ENCODE data around the gene AGPAT4. TPM values are rescaled to one million over a fixed set of nuclear protein-coding genes. Genes with fewer than 3 reads are reported as not detected.

Gene AGPAT4
- total RNA-seq, 4 donors from 2014 or later = 0.53 to 11.6 (median 3.3) TPM

DNA sequence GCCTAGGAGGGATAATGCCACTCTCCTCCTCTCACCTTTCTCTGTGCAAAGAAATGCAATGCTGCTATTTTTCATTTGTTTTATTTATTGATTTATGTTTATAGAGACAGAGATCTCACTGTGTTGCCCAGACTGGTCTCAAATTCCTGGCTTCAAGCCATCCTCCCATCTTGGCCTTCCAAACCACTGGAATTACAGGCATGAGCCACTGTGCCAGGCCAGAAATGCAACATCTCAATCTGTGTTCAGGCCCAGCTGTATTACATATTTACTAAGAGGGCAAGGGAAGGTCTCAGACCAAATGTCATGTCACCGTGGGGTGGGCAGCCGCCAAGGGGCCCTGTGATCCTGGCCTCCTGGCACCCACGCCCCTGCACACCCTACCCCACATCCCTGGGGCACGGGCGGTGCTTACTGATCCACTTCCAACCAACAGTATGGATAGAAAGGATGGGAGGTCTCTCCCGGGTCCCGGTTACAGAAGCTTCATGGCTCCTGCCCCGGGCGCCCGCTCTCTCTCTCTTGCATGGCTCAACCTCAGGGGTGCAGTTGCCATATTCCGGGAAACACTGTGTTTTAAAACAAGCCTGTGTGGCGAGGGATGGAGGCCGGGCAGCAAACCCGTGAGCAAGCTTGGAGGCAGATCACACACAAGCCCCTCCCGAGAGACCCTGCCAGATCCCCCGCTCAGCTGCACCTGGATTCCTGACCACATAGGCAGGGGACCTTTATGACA lies 111.8 kb downstream of the AGPAT4 start:
- no peak for DNase-seq
- no peaks in the 10 kb centered on the region for H3K9me3 ChIP-seq
- H3K27ac ChIP-seq = no peak overlapping the region

DNA sequence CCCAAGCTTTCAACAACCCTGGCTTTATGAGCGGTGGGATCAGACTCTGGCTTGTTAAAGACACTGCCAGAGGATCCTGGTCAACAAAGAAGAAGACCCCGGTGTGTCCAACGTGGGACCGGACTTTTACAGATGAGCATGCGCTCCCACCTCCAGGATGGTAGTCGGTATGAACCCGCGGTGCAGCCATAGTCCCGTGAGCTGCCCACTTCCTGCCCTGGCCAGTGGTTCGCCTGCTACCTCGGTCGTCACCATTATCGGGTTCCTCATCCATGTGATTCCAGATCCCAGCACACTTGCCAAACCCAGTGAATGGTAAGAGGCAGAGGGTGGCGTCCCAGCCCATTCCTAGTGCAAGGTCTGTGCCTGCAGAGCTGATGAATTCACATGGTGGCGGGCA lies 112.7 kb downstream of the AGPAT4 start:
- Histone ChIP-seq H3K27me3 (no peaks in the 10 kb centered on the region), H3K27ac (no peak overlapping the region), H3K36me3 (no peaks in the 10 kb centered on the region), H3K9me3 (no peaks in the 10 kb centered on the region), H3K4me3 (no peak overlapping the region), H3K4me1 (no peaks in the 10 kb centered on the region)
- no peak for DNase-seq
- TF ChIP-seq, protein P1, sequence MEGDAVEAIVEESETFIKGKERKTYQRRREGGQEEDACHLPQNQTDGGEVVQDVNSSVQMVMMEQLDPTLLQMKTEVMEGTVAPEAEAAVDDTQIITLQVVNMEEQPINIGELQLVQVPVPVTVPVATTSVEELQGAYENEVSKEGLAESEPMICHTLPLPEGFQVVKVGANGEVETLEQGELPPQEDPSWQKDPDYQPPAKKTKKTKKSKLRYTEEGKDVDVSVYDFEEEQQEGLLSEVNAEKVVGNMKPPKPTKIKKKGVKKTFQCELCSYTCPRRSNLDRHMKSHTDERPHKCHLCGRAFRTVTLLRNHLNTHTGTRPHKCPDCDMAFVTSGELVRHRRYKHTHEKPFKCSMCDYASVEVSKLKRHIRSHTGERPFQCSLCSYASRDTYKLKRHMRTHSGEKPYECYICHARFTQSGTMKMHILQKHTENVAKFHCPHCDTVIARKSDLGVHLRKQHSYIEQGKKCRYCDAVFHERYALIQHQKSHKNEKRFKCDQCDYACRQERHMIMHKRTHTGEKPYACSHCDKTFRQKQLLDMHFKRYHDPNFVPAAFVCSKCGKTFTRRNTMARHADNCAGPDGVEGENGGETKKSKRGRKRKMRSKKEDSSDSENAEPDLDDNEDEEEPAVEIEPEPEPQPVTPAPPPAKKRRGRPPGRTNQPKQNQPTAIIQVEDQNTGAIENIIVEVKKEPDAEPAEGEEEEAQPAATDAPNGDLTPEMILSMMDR (IDR thresholded peaks at IDR 0.05) = no peak
- no peak for TF ChIP-seq POLR2A (IDR thresholded peaks at IDR 0.05)

More for the DNA sequence above, 111.8 kb downstream of the AGPAT4 start:
- no peak overlapping the region for H3K4me3 ChIP-seq
- H3K36me3 ChIP-seq = no peaks in the 10 kb centered on the region
- TF ChIP-seq, protein P1 (IDR thresholded peaks at IDR 0.05) = no peak
- TF ChIP-seq POLR2A (IDR thresholded peaks at IDR 0.05) = no peak
- no peaks in the 10 kb centered on the region for H3K27me3 ChIP-seq
- no peaks in the 10 kb centered on the region for H3K4me1 ChIP-seq

DNA sequence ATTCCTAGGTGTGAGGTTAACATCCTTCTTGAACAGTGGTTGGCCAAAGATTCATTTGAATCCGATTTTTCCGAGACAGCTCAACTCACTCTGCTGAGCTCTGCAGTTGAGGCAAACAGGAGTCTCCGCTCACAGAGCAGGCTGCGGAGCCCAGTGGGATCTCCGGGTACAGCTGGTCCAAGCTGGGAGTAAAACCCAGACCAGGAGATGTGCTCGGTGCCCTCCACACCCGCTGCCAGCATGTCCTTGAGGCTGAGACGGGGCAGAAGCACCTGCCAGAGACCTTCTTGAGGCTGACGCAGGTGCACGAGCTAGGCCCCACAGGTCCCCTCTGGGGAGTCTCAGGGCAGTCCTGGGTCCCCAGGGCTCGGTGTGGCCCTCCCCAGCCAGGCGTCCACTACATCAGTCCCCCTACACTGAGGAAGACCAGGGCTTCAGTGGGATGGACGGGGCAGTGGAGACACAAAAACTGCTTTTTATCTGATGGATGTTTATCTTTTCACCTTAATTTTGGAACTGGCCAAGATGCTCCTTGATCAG lies 119.0 kb downstream of the AGPAT4 start:
- no peaks in the 10 kb centered on the region for H3K27me3 ChIP-seq
- H3K36me3 ChIP-seq = no peaks in the 10 kb centered on the region
- H3K27ac ChIP-seq = no peak overlapping the region
- H3K4me1 ChIP-seq = no peaks in the 10 kb centered on the region
- no peaks in the 10 kb centered on the region for H3K9me3 ChIP-seq
- no peak overlapping the region for H3K4me3 ChIP-seq
- DNase-seq = no peak
- no peak for TF ChIP-seq POLR2A (IDR thresholded peaks at IDR 0.05)

DNA sequence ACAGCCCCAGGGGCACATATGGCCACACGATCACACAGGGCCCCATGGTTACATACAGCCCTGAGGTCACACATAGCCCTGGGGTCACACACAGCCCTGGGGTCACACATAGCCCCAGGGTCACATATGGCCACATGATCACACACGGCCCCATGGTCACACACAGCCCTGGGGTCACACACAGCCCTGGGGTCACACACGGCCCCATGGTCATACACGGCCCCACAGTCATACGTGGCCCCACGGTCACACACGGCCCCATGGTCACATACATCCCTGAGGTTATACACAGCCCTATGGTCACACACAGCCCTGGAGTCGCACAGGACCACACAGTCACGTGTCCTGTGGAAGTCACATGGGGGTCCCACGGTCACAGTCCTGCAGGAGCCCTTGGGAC lies 120.1 kb downstream of the AGPAT4 start:
- H3K4me1 ChIP-seq = no peaks in the 10 kb centered on the region
- DNase-seq = no peak
- TF ChIP-seq POLR2A (IDR thresholded peaks at IDR 0.05) = no peak
- TF ChIP-seq, protein P1 (IDR thresholded peaks at IDR 0.05) = no peak
- peaks cover 0 to 1% (median 0%) of the 10 kb centered on the region in 3 donors for H3K36me3 ChIP-seq
- H3K27me3 ChIP-seq = no peaks in the 10 kb centered on the region
- no peak overlapping the region for H3K4me3 ChIP-seq
- H3K27ac ChIP-seq = no peak overlapping the region
- no peaks in the 10 kb centered on the region for H3K9me3 ChIP-seq

DNA sequence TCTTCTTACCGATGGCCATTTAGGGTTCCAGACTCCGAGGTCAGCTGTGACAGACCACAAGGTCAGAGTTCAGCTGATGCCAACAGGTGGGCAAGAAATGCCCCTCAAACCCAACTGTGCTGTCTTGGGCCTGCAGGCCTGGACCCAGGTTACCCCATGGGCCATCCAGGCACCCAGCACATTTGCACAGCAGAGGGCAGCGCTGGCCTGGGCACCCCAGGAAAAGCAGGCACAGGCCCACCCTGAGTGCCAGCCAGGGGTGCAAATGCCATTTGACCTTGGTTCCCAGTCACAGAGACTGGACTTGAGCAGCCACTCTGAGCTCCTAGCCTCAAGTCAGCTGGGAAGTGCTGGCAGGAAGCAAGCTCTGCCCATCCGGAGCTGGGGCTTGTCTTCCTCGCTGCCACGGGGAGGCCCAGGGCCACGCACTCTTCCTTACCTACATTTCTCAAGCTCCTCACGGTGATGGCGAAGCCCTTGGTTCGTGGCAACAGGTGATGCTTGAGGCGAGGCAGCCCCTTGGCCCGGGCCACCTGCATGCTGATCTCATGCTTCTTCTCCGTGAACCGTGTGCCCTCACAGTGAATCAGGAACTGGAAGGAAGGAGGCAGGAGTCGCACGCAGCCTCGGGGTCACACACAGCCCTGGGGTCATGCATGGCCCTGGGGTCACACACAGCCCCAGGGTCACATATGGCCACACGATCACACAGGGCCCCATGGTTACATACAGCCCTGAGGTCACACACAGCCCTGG lies 120.8 kb downstream of the AGPAT4 start:
- no peak overlapping the region for H3K27ac ChIP-seq
- H3K27me3 ChIP-seq = no peaks in the 10 kb centered on the region
- no peak overlapping the region for H3K4me3 ChIP-seq
- TF ChIP-seq POLR2A (IDR thresholded peaks at IDR 0.05) = no peak
- TF ChIP-seq, protein P1 (IDR thresholded peaks at IDR 0.05) = peak in 3 of 6 experiments; percentile 17 to 30 (median 25)
- peaks cover 0 to 8% (median 0%) of the 10 kb centered on the region in 3 donors for H3K36me3 ChIP-seq
- DNase-seq = no peak
- H3K9me3 ChIP-seq = no peaks in the 10 kb centered on the region
- no peaks in the 10 kb centered on the region for H3K4me1 ChIP-seq

DNA sequence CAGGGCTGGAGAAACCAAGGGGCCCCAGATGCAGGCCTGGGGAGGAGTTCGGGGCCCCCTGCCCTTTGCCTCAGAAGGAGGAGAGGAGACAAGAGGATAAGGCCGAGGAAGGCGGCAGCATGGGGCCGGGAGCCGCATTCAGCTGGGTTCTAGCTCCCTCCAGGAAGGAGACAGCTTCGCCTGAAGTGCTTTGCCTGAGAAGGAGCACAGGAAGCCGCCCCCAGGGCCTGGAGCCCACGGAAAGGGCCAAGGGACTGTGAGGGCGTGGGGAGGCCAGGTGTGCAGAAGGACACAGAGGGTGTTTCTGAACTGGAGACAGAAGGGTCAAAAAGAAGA lies 121.4 kb downstream of the AGPAT4 start:
- H3K9me3 ChIP-seq = no peaks in the 10 kb centered on the region
- H3K27me3 ChIP-seq = no peaks in the 10 kb centered on the region
- no peak for DNase-seq
- H3K4me1 ChIP-seq = no peaks in the 10 kb centered on the region
- no peak overlapping the region for H3K27ac ChIP-seq
- no peak for TF ChIP-seq POLR2A (IDR thresholded peaks at IDR 0.05)
- TF ChIP-seq, protein P1 (IDR thresholded peaks at IDR 0.05) = no peak
- no peak overlapping the region for H3K4me3 ChIP-seq
- H3K36me3 ChIP-seq = peaks cover 0 to 9% (median 0%) of the 10 kb centered on the region in 3 donors
